Measurements from ENCODE around the gene COL13A1.

COL13A1 gene

DNA sequence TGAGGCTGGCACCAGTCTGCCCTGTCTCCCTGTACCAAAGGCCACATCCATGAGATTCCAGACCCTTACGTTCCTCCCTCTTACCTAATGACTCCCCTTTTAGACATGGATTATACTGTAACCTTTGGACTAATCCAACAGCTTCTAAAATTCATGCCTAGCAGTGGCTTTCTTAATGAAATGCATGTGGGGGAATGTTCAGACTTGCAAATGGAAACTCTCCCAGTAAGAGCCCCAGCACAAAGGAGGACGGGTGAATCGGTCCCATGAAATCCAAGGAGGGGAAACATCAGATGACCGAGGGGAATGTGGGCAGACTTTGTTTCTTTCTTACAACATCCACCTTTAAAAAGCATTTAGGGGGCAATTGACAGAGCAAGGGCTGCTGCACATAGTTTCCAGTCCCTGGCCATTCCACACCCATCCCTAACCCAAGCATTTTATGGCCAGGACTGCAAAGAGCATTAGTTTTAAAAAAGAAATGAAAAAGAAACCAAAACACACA lies 71.5 kb downstream of the COL13A1 start:
- H3K4me3 ChIP-seq (ENCODE audit: insufficient read length, low read depth): no peak overlapping the region
- H3K4me1 ChIP-seq (ENCODE audit: insufficient read depth, insufficient read length): peaks cover 25% of the 10 kb centered on the region
- no peaks in the 10 kb centered on the region for H3K9me3 ChIP-seq (ENCODE audit: insufficient read depth, low read length)
- H3K27me3 ChIP-seq (ENCODE audit: insufficient read depth, insufficient read length): no peaks in the 10 kb centered on the region
- TF ChIP-seq ZNF274 (IDR thresholded peaks at IDR 0.05; ENCODE audit: low read depth, low read length): no peak
- no peak for TF ChIP-seq YY1 (IDR thresholded peaks at IDR 0.05; ENCODE audit: insufficient read depth, insufficient read length)
- TF ChIP-seq SUZ12 (IDR thresholded peaks at IDR 0.05; ENCODE audit: extremely low read depth, insufficient read depth, insufficient read length): no peak
- no peak for DNase-seq (ENCODE audit: low read depth, low spot score)
- H3K36me3 ChIP-seq (ENCODE audit: insufficient read depth, insufficient read length, low read length): no peaks in the 10 kb centered on the region
- H3K9ac ChIP-seq (ENCODE audit: insufficient read length, low read depth): no peak overlapping the region

DNA sequence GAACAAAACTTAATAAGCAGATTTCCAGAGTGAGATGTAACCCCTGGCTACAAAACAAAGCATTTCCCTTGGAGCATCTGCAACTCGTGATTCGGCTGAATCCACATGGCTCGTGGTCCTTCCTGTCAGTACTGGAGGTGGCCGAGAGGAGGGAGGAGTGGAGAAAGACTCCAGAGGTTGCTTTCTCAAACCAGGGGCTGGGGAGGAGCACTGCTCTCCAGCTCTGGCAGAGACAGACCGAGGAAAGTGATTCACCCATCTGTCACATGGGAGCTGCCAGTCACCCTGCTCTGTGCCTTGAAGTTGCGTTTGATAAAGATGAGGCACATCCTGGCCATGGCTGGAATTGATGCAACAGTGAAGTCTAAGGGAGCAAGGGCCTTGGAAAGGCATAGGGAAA lies 72.7 kb downstream of the COL13A1 start:
- TF ChIP-seq YY1 (IDR thresholded peaks at IDR 0.05; ENCODE audit: insufficient read depth, insufficient read length): no peak
- no peak for TF ChIP-seq ZNF274 (IDR thresholded peaks at IDR 0.05; ENCODE audit: low read depth, low read length)
- no peak for TF ChIP-seq SUZ12 (IDR thresholded peaks at IDR 0.05; ENCODE audit: extremely low read depth, insufficient read depth, insufficient read length)
- peaks cover 25% of the 10 kb centered on the region for H3K4me1 ChIP-seq (ENCODE audit: insufficient read depth, insufficient read length)
- DNase-seq (ENCODE audit: low read depth, low spot score): no peak
- no peaks in the 10 kb centered on the region for H3K9me3 ChIP-seq (ENCODE audit: insufficient read depth, low read length)
- H3K27me3 ChIP-seq (ENCODE audit: insufficient read depth, insufficient read length): no peaks in the 10 kb centered on the region
- no peak overlapping the region for H3K4me3 ChIP-seq (ENCODE audit: insufficient read length, low read depth)
- H3K36me3 ChIP-seq (ENCODE audit: insufficient read depth, insufficient read length, low read length): no peaks in the 10 kb centered on the region
- H3K9ac ChIP-seq (ENCODE audit: insufficient read length, low read depth): no peak overlapping the region

DNA sequence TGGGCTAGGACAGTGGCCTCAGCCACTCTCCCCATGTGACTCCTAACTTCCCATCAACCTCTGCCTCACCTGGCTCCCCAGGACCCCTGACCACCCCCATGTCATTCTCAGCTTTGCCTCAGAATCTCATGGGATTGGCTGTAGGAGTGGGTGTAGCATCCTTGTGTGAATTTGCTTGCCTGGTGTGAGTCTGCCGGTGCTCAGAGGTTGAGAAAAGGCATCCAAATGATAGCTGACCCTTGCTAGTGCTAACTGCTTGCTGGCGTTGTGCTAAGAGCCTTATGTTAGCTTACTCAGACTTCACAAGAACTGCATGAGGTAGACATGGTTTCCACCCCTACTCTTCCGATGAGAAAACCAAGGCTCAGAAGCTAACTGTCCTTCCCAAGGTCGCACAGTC lies 74.2 kb downstream of the COL13A1 start:
- TF ChIP-seq SUZ12 (IDR thresholded peaks at IDR 0.05; ENCODE audit: extremely low read depth, insufficient read depth, insufficient read length) (no peak), ZNF274 (IDR thresholded peaks at IDR 0.05; ENCODE audit: low read depth, low read length) (no peak), YY1 (IDR thresholded peaks at IDR 0.05; ENCODE audit: insufficient read depth, insufficient read length) (no peak)
- no peak for DNase-seq (ENCODE audit: low read depth, low spot score)
- H3K27me3 ChIP-seq (ENCODE audit: insufficient read depth, insufficient read length): no peaks in the 10 kb centered on the region

DNA sequence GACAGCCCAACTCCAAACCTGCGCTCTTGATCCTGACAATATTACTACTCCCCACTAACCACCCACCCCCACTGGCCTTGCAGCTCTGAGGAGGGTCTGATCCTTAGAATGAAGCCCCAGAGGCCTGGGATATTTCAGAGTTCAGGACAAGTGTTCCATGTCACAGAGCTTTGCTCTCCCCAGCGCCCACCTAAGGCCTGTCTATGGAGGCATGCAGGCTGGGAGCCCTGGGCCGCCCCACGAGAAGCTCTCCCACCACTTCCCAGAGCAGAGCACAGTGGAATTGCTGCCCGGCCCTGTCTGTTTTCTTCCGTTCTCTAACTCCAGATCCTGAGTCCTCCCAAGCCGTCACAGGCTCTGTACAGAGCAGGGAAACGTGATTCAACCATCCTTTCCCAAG lies 74.6 kb downstream of the COL13A1 start:
- TF ChIP-seq YY1 (IDR thresholded peaks at IDR 0.05; ENCODE audit: insufficient read depth, insufficient read length): no peak
- TF ChIP-seq ZNF274 (IDR thresholded peaks at IDR 0.05; ENCODE audit: low read depth, low read length): no peak
- TF ChIP-seq SUZ12 (IDR thresholded peaks at IDR 0.05; ENCODE audit: extremely low read depth, insufficient read depth, insufficient read length): no peak
- Histone ChIP-seq H3K9me3 (ENCODE audit: insufficient read depth, low read length) (no peaks in the 10 kb centered on the region), H3K4me3 (ENCODE audit: insufficient read length, low read depth) (no peak overlapping the region), H3K27me3 (ENCODE audit: insufficient read depth, insufficient read length) (no peaks in the 10 kb centered on the region), H3K9ac (ENCODE audit: insufficient read length, low read depth) (no peak overlapping the region), H3K36me3 (ENCODE audit: insufficient read depth, insufficient read length, low read length) (no peaks in the 10 kb centered on the region), H3K4me1 (ENCODE audit: insufficient read depth, insufficient read length) (peaks cover 26% of the 10 kb centered on the region)
- DNase-seq (ENCODE audit: low read depth, low spot score): no peak

More for the DNA sequence above, 74.2 kb downstream of the COL13A1 start:
- peaks cover 28% of the 10 kb centered on the region for H3K4me1 ChIP-seq (ENCODE audit: insufficient read depth, insufficient read length)
- H3K36me3 ChIP-seq (ENCODE audit: insufficient read depth, insufficient read length, low read length): no peaks in the 10 kb centered on the region
- H3K4me3 ChIP-seq (ENCODE audit: insufficient read length, low read depth): no peak overlapping the region
- H3K9ac ChIP-seq (ENCODE audit: insufficient read length, low read depth): no peak overlapping the region
- H3K9me3 ChIP-seq (ENCODE audit: insufficient read depth, low read length): no peaks in the 10 kb centered on the region

DNA sequence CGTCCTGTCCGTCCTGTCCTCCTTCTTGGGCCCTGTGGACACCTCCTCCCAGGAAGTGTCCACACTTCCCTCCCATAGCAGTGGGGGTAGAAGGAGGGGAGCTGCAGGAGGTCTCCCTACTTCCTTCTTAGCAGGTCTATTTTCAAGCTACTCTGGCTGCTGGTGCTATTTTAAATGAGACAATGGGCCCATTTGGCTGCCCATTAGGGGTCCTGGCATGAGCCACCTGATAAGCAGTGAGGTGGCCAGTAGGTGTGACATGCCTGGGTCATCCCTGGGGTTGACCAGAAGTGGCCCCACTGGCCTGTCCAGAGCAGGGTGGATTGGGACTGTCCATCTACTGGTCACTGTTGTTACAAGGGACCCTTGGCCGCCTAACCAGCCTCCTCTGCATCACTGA lies 75.2 kb downstream of the COL13A1 start:
- H3K4me1 ChIP-seq (ENCODE audit: insufficient read depth, insufficient read length): peaks cover 23% of the 10 kb centered on the region
- no peaks in the 10 kb centered on the region for H3K27me3 ChIP-seq (ENCODE audit: insufficient read depth, insufficient read length)
- no peak overlapping the region for H3K4me3 ChIP-seq (ENCODE audit: insufficient read length, low read depth)
- no peak overlapping the region for H3K9ac ChIP-seq (ENCODE audit: insufficient read length, low read depth)
- no peaks in the 10 kb centered on the region for H3K9me3 ChIP-seq (ENCODE audit: insufficient read depth, low read length)
- no peak for TF ChIP-seq SUZ12 (IDR thresholded peaks at IDR 0.05; ENCODE audit: extremely low read depth, insufficient read depth, insufficient read length)
- TF ChIP-seq YY1 (IDR thresholded peaks at IDR 0.05; ENCODE audit: insufficient read depth, insufficient read length): no peak
- no peak for TF ChIP-seq ZNF274 (IDR thresholded peaks at IDR 0.05; ENCODE audit: low read depth, low read length)
- DNase-seq (ENCODE audit: low read depth, low spot score): no peak
- no peaks in the 10 kb centered on the region for H3K36me3 ChIP-seq (ENCODE audit: insufficient read depth, insufficient read length, low read length)

DNA sequence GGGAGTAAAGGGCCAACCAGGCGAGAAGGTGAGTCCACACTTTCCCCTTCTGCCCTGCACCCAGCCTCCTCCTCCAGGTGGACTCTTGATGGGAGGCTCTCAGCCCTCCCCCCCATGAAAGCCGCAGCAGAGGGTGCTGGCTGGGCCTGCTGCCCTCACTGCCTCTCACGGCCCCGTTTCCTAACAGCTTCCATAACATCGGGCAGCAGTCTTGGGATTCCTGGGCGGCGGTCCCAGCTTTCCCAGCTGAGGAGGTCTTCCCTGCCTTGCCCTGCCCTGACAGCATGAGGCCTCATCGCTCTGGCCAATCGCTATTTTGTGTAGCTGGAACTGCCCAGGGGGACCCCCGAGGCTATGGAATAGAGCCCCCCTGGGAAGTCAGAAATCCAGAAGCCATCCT lies 76.3 kb downstream of the COL13A1 start:
- no peak for TF ChIP-seq YY1 (IDR thresholded peaks at IDR 0.05; ENCODE audit: insufficient read depth, insufficient read length)
- no peak for TF ChIP-seq SUZ12 (IDR thresholded peaks at IDR 0.05; ENCODE audit: extremely low read depth, insufficient read depth, insufficient read length)
- no peak for TF ChIP-seq ZNF274 (IDR thresholded peaks at IDR 0.05; ENCODE audit: low read depth, low read length)
- no peaks in the 10 kb centered on the region for H3K27me3 ChIP-seq (ENCODE audit: insufficient read depth, insufficient read length)
- H3K36me3 ChIP-seq (ENCODE audit: insufficient read depth, insufficient read length, low read length): no peaks in the 10 kb centered on the region
- no peak overlapping the region for H3K9ac ChIP-seq (ENCODE audit: insufficient read length, low read depth)
- H3K4me1 ChIP-seq (ENCODE audit: insufficient read depth, insufficient read length): peaks cover 23% of the 10 kb centered on the region
- no peak for DNase-seq (ENCODE audit: low read depth, low spot score)
- H3K4me3 ChIP-seq (ENCODE audit: insufficient read length, low read depth): no peak overlapping the region
- no peaks in the 10 kb centered on the region for H3K9me3 ChIP-seq (ENCODE audit: insufficient read depth, low read length)

DNA sequence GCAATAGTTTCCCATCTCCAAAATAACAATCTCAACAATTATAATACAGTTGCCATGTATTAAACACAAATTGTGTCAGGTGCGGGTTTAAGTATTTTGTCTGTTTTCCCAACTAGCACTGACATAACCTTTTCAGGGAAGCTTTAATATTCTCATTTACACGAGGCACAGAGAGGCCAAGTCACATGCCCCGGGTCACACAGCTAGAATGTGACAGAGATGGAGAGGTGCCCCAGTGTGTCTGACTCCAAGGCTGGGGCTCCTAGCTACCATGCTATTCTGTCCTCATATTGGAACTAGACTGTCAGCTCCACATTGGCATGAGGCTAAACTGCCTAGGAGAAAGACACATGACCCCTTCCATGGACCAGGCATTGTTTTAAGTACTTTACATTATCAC lies 77.2 kb downstream of the COL13A1 start:
- Histone ChIP-seq H3K4me3 (ENCODE audit: insufficient read length, low read depth) (no peak overlapping the region), H3K27me3 (ENCODE audit: insufficient read depth, insufficient read length) (no peaks in the 10 kb centered on the region), H3K9me3 (ENCODE audit: insufficient read depth, low read length) (no peaks in the 10 kb centered on the region), H3K36me3 (ENCODE audit: insufficient read depth, insufficient read length, low read length) (no peaks in the 10 kb centered on the region), H3K4me1 (ENCODE audit: insufficient read depth, insufficient read length) (peaks cover 20% of the 10 kb centered on the region), H3K9ac (ENCODE audit: insufficient read length, low read depth) (no peak overlapping the region)
- DNase-seq (ENCODE audit: low read depth, low spot score): no peak
- TF ChIP-seq YY1 (IDR thresholded peaks at IDR 0.05; ENCODE audit: insufficient read depth, insufficient read length) (no peak), SUZ12 (IDR thresholded peaks at IDR 0.05; ENCODE audit: extremely low read depth, insufficient read depth, insufficient read length) (no peak), ZNF274 (IDR thresholded peaks at IDR 0.05; ENCODE audit: low read depth, low read length) (no peak)

Data from NT2/D1 (cell line).